ENCODE measurements around the gene ABHD17C. TPM values are rescaled to one million over a fixed set of nuclear protein-coding genes. Genes with fewer than 3 reads are reported as not detected.

ABHD17C gene
- polyA plus RNA-seq (2012; ENCODE audit: insufficient read length, low read depth) = 33.4 TPM

DNA sequence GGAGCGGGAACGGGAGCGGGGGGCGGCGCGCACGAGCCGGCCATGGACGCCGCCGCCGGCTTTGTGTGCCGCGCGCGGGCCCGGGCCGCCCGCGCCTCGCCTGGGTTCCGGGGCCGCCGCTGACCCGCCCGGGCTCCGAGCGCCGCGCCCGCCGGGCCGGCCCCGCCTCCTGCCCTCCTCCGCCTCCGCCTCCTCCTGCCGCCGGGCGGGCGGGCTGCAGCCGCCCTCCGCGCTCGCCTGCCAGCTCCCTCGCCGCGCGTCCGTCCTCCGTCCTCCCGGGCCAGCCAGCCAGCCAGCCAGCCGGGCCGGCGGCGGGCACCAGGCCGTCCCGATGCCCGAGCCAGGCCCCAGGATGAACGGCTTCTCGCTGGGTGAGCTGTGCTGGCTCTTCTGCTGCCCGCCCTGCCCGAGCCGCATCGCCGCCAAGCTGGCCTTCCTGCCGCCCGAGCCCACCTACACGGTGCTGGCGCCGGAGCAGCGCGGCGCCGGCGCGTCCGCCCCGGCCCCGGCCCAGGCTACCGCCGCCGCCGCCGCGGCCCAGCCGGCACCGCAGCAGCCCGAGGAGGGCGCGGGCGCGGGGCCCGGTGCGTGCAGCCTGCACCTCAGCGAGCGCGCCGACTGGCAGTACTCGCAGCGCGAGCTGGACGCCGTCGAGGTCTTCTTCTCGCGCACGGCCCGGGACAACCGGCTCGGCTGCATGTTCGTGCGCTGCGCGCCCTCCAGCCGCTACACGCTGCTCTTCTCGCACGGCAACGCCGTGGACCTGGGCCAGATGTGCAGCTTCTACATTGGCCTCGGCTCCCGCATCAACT is at the start of gene ABHD17C:
ABHD17C (plus strand) TSS at position 212 of the 812 bp plus-strand sequence; CDS start at position 332, 120 bp downstream.
- peak; percentile 61 for TF ChIP-seq FOXP2 (optimal IDR thresholded peaks at IDR 0.05; ENCODE audit: borderline replicate concordance, extremely low read depth, extremely low read length, insufficient read depth)
- 0 out of 2 replicates have a peak, but pooled peaks have one; percentile 31 for TF ChIP-seq TAF1 (IDR thresholded peaks at IDR 0.05; ENCODE audit: borderline replicate concordance, insufficient read depth, low read length)
- TF ChIP-seq SIN3A (IDR thresholded peaks at IDR 0.05; ENCODE audit: borderline replicate concordance, insufficient read depth, low read length) = no peak

DNA sequence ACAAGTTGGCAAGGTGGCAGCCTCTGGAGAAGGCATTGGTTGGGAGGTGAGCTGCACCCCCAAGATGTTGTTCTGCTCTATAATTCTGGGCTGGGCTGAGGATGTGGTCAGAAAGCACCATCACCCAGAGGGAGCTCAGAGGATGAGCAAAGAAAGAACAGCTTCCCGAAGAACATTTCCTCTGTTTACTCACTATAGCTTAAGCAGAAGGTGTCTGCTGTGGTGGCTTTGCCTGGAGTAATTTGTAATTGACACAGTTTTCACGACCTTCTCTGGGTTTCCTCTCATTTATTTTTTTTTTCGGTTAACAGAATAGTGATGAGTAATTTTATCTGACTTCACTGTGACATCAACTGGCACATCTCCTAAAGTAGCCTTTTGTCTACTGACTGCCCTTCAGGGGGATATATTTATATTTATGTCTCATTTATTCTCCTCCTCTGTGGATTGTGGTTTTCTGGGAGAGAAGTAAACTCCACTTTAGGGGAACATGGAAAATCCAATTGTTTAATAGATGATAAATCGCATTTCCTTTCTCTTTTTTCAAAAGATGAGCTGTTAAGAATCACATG is 49.5 kb upstream of the ABHD17C start:
- no peak for TF ChIP-seq TAF1 (IDR thresholded peaks at IDR 0.05; ENCODE audit: borderline replicate concordance, insufficient read depth, low read length)
- TF ChIP-seq POLR2AphosphoS5 (IDR thresholded peaks at IDR 0.05; ENCODE audit: low read depth, low read length) = no peak

DNA sequence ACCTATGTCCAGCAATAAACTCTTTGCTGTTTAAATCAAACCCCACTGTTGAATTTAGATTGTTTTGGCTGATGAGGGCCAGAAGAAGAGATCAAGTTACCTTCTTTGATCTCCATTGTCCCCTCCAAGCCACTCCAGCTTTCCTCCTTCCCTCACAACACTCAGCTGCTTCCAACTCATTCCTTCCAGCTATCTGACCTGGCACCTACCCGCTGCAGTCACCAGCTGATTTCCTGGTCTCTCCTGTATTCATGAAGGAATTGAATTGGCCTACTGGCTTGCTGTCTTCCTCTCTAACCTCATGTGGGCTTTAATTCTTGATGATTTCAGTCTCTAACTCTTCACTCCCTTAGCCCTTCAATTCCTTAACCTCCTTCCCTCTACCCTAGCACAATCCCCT is 40.8 kb upstream of the ABHD17C start:
- TF ChIP-seq SIN3A (IDR thresholded peaks at IDR 0.05; ENCODE audit: borderline replicate concordance, insufficient read depth, low read length) (no peak), POLR2AphosphoS5 (IDR thresholded peaks at IDR 0.05; ENCODE audit: low read depth, low read length) (no peak), FOXP2 (optimal IDR thresholded peaks at IDR 0.05; ENCODE audit: borderline replicate concordance, extremely low read depth, extremely low read length, insufficient read depth) (no peak), TAF1 (IDR thresholded peaks at IDR 0.05; ENCODE audit: borderline replicate concordance, insufficient read depth, low read length) (no peak)
- TF ChIP-seq, protein P1, sequence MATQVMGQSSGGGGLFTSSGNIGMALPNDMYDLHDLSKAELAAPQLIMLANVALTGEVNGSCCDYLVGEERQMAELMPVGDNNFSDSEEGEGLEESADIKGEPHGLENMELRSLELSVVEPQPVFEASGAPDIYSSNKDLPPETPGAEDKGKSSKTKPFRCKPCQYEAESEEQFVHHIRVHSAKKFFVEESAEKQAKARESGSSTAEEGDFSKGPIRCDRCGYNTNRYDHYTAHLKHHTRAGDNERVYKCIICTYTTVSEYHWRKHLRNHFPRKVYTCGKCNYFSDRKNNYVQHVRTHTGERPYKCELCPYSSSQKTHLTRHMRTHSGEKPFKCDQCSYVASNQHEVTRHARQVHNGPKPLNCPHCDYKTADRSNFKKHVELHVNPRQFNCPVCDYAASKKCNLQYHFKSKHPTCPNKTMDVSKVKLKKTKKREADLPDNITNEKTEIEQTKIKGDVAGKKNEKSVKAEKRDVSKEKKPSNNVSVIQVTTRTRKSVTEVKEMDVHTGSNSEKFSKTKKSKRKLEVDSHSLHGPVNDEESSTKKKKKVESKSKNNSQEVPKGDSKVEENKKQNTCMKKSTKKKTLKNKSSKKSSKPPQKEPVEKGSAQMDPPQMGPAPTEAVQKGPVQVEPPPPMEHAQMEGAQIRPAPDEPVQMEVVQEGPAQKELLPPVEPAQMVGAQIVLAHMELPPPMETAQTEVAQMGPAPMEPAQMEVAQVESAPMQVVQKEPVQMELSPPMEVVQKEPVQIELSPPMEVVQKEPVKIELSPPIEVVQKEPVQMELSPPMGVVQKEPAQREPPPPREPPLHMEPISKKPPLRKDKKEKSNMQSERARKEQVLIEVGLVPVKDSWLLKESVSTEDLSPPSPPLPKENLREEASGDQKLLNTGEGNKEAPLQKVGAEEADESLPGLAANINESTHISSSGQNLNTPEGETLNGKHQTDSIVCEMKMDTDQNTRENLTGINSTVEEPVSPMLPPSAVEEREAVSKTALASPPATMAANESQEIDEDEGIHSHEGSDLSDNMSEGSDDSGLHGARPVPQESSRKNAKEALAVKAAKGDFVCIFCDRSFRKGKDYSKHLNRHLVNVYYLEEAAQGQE (IDR thresholded peaks at IDR 0.05; ENCODE audit: insufficient read depth in 1 of 2, low read depth in 2 of 2, low read length in 2 of 2) = no peak

DNA sequence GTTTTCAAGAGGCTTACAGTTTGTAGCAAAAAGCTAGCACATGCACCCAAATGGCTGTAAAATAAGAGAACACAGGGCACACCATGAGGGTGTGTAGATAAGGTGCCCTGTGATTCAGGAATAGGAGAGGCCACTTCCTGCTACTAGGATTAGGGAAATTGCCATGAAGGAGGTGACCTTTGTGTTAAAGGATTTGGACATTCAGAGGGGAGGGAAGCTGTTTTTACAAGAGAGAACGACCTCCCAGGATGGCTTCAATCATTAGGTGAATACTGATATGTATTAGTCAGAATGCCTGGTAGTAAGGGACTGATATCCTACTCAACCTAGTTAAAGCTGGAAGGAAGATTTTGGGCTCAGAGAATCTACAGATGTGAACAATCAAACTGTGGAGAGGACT is 35.7 kb upstream of the ABHD17C start:
- TF ChIP-seq, protein P1 (IDR thresholded peaks at IDR 0.05; ENCODE audit: insufficient read depth in 1 of 2, low read depth in 2 of 2, low read length in 2 of 2) = no peak
- no peak for TF ChIP-seq SIN3A (IDR thresholded peaks at IDR 0.05; ENCODE audit: borderline replicate concordance, insufficient read depth, low read length)
- no peak for TF ChIP-seq POLR2AphosphoS5 (IDR thresholded peaks at IDR 0.05; ENCODE audit: low read depth, low read length)
- TF ChIP-seq TAF1 (IDR thresholded peaks at IDR 0.05; ENCODE audit: borderline replicate concordance, insufficient read depth, low read length) = no peak
- no peak for TF ChIP-seq FOXP2 (optimal IDR thresholded peaks at IDR 0.05; ENCODE audit: borderline replicate concordance, extremely low read depth, extremely low read length, insufficient read depth)

DNA sequence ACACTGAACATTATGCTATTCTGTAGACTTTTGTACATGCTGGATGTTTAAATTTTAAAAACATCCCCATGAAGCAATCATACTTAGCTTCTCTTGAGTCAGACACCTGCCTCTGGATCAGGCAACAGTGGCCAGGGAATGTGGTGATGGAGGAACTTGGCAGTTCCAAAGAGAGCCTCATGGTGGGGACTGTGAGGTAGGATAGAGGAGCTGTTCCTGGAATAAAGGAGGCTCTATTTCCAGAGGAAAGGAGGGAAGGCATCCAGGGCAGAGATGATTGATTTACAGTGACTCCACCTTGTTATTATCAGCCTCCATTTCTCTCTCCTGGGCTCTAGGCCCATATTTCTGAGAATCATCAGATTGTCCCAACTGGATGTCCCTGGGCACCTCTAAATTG is 35.0 kb upstream of the ABHD17C start:
- TF ChIP-seq SIN3A (IDR thresholded peaks at IDR 0.05; ENCODE audit: borderline replicate concordance, insufficient read depth, low read length) (no peak), TAF1 (IDR thresholded peaks at IDR 0.05; ENCODE audit: borderline replicate concordance, insufficient read depth, low read length) (no peak), FOXP2 (optimal IDR thresholded peaks at IDR 0.05; ENCODE audit: borderline replicate concordance, extremely low read depth, extremely low read length, insufficient read depth) (no peak), POLR2AphosphoS5 (IDR thresholded peaks at IDR 0.05; ENCODE audit: low read depth, low read length) (no peak)
- TF ChIP-seq, protein P1 (IDR thresholded peaks at IDR 0.05; ENCODE audit: insufficient read depth in 1 of 2, low read depth in 2 of 2, low read length in 2 of 2) = no peak

DNA sequence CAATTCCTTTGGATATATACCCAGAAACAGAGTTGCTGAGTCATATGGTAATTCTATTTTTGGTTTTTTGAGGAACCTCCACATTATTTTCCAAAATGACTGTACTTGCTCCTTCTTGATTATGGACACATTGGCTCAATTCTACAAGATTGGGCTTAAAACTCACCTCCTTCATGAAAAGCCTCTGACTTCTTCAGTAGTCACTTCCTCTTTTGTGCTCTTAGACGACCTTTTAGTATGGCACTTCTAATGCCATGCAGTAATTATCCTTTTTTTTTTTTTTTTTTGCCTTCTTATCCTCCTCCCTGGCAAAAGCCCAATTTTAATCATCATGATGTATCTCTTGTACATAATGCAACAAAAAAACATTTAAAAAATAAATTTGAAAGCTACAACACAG is 33.0 kb upstream of the ABHD17C start:
- TF ChIP-seq FOXP2 (optimal IDR thresholded peaks at IDR 0.05; ENCODE audit: borderline replicate concordance, extremely low read depth, extremely low read length, insufficient read depth) = no peak
- no peak for TF ChIP-seq POLR2AphosphoS5 (IDR thresholded peaks at IDR 0.05; ENCODE audit: low read depth, low read length)
- no peak for TF ChIP-seq TAF1 (IDR thresholded peaks at IDR 0.05; ENCODE audit: borderline replicate concordance, insufficient read depth, low read length)
- no peak for TF ChIP-seq SIN3A (IDR thresholded peaks at IDR 0.05; ENCODE audit: borderline replicate concordance, insufficient read depth, low read length)
- TF ChIP-seq, protein P1 (IDR thresholded peaks at IDR 0.05; ENCODE audit: insufficient read depth in 1 of 2, low read depth in 2 of 2, low read length in 2 of 2) = no peak
